A673 (cell line): ENCODE measurements around the gene GPR78. TPM values are rescaled to one million over a fixed set of nuclear protein-coding genes. Genes with fewer than 3 reads are reported as not detected.

Experiments used
- BruUV-seq: library from RNA; stranded (reverse); fragments of 400-500 nt; replicated peaks from 2 replicates; lab custom pipeline; 2021; lab: Mats Ljungman, UMichigan
- CTCF ChIA-PET: fragments of 300-600 bp; sonication (Branson Sonifier 250); formaldehyde crosslinking; loops from one replicate; lab custom pipeline; 2022; ENCODE audit warnings: antibody characterized with exemption; lab: Charles Lee
- POLR2A ChIA-PET: fragments of 300-600 bp; sonication (Branson Sonifier 250); formaldehyde crosslinking; loops from one replicate; lab custom pipeline; 2022; ENCODE audit warnings: antibody characterized with exemption; ENCODE audit not compliant: low non-redundant PET; lab: Charles Lee
- DNase-seq: peaks from one replicate; pipeline ENCODE4 v3.0.0-alpha.2; 2015; ENCODE audit warnings: low spot score
- H3K27ac ChIP-seq: fragments of 200-600 bp; sonication (generic); 2 replicates; pipeline ENCODE4 v1.5.1; 2016; ENCODE audit warnings: mixed run types, low read depth, mild to moderate bottlenecking, mixed read lengths, antibody characterized with exemption, low read length; ENCODE audit not compliant: poor library complexity, severe bottlenecking
- H3K27me3 ChIP-seq: fragments of 200-600 bp; sonication (generic); replicated peaks from 2 replicates; pipeline ENCODE4 v1.6.1; 2017; ENCODE audit warnings: mixed run types, low read depth, mild to moderate bottlenecking, mixed read lengths, antibody characterized with exemption, low read length; ENCODE audit not compliant: insufficient read depth, poor library complexity
- H3K36me3 ChIP-seq: fragments of 200-600 bp; sonication (generic); 2 replicates; pipeline ENCODE4 v1.6.1; 2016; ENCODE audit warnings: mixed run types, mild to moderate bottlenecking, mixed read lengths, antibody characterized with exemption, low read length; ENCODE audit not compliant: insufficient read depth, poor library complexity, severe bottlenecking
- H3K4me1 ChIP-seq: fragments of 200-600 bp; sonication (generic); 2 replicates; pipeline ENCODE4 v1.6.1; 2017; ENCODE audit warnings: mixed run types, mild to moderate bottlenecking, mixed read lengths, antibody characterized with exemption, low read length; ENCODE audit not compliant: insufficient read depth, poor library complexity, severe bottlenecking
- H3K4me3 ChIP-seq: fragments of 200-600 bp; sonication (generic); 2 replicates; pipeline ENCODE4 v1.5.1; 2016; ENCODE audit warnings: low read depth, mixed run types, mild to moderate bottlenecking, mixed read lengths, low read length; ENCODE audit not compliant: poor library complexity, severe bottlenecking
- H3K9me3 ChIP-seq: fragments of 200-600 bp; sonication (generic); 2 replicates; pipeline ENCODE4 v1.6.1; 2016; ENCODE audit warnings: mixed run types, low read depth, mild to moderate bottlenecking, mixed read lengths, antibody characterized with exemption, low read length; ENCODE audit not compliant: poor library complexity, severe bottlenecking
- CTCF ChIP-seq: fragments of 300-800, 200-600 bp; sonication (generic); conservative IDR thresholded peaks from 2 replicates; pipeline ENCODE4 v1.5.1; 2017; ENCODE audit warnings: low read depth, mild to moderate bottlenecking, antibody characterized with exemption, low read length, moderate library complexity, mixed read lengths
- EZH2 ChIP-seq: fragments of 200-600 bp; sonication (generic); IDR thresholded peaks from 2 replicates; pipeline ENCODE4 v1.6.1; 2017; ENCODE audit warnings: borderline replicate concordance, low read depth, mild to moderate bottlenecking, mixed read lengths, antibody characterized with exemption, low read length; ENCODE audit not compliant: poor library complexity, severe bottlenecking
- intact Hi-C: fragments of 100-400 bp; cut with micrococcal nuclease; formaldehyde crosslinking; loops from one replicate; pipeline ENCODE4 v1.10.0; 2022; ENCODE audit not compliant: unreplicated experiment
- total RNA-seq: library from RNA; stranded (reverse); gene quantifications from 2 replicates; pipeline ENCODE4 v1.2.3, GENCODE V29; 2021

Gene GPR78
- total RNA-seq, 1 experiment from 2014 or later, result not detected

- intact Hi-C loops, result no loop called here
- Histone ChIP-seq H3K36me3 (no peaks in the 10 kb centered on the region), H3K27ac (no peak overlapping the region), H3K27me3 (no peaks in the 10 kb centered on the region), H3K4me1 (no peaks in the 10 kb centered on the region), H3K4me3 (no peak overlapping the region), H3K9me3 (no peaks in the 10 kb centered on the region)
- CTCF ChIA-PET, result no interaction called here
- BruUV-seq, result no TSS peak
- POLR2A ChIA-PET, result no interaction called here
- TF ChIP-seq EZH2, result no peak
- no peak for TF ChIP-seq CTCF
- no peak for DNase-seq
These were observed 21.2 kb upstream of the GPR78 start for GRCh38 chr4:8559011-8559410.

- no peak overlapping the region for H3K4me3 ChIP-seq
- H3K27me3 ChIP-seq, result no peaks in the 10 kb centered on the region
- BruUV-seq, result no TSS peak
- no peak overlapping the region for H3K27ac ChIP-seq
- no peaks in the 10 kb centered on the region for H3K36me3 ChIP-seq
- no peaks in the 10 kb centered on the region for H3K9me3 ChIP-seq
- DNase-seq, result no peak
- intact Hi-C loops, result no loop called here
- TF ChIP-seq CTCF, result no peak
- no peak for TF ChIP-seq EZH2
- no peaks in the 10 kb centered on the region for H3K4me1 ChIP-seq
- CTCF ChIA-PET, result no interaction called here
- POLR2A ChIA-PET, result no interaction called here
These were observed 20.5 kb upstream of the GPR78 start for GRCh38 chr4:8559524-8560264.

- Histone ChIP-seq H3K27me3 (no peaks in the 10 kb centered on the region), H3K36me3 (no peaks in the 10 kb centered on the region), H3K27ac (no peak overlapping the region), H3K4me1 (no peaks in the 10 kb centered on the region), H3K4me3 (no peak overlapping the region), H3K9me3 (no peaks in the 10 kb centered on the region)
- no peak for DNase-seq
- BruUV-seq, result no TSS peak
- CTCF ChIA-PET, result interaction anchor here (0.7 kb wide), 1 partner anchor 29 kb away, joined by 4 read pairs; no protein-coding TSS in a partner anchor
- intact Hi-C loops, result no loop called here
- TF ChIP-seq CTCF (no peak), EZH2 (no peak)
- POLR2A ChIA-PET, result no interaction called here
These were observed 19.7 kb upstream of the GPR78 start for GRCh38 chr4:8560265-8561047.
